Measurements from ENCODE around the gene NRXN3.

NRXN3 gene

DNA sequence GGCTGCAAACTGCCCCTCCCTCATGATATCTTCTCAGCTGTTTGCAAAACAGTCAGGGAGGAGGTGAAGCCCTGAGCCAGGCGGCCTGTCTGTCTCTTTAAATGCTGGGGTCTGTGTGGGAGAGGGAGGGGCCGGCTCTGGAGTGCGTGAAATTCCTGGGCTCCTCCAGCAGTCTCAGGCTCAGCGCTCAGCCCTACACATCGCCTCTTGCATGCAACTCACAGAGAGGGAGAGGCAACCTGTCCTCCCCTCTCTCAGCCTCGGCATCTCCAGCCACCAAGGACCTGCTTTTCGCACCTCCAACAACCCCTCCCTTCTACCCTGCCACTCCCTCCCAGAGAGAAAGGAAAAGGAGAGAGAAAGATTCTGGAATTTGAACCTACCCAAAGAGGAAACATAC, at the start of gene NRXN3:
Gene NRXN3 (plus strand): TSS at position 171 of the 400 bp plus-strand sequence. CDS start 72,721 bp downstream, outside the sequence.
- peak in 47 of 58 donors; percentile 7 to 88 (median 46) for DNase-seq

DNA sequence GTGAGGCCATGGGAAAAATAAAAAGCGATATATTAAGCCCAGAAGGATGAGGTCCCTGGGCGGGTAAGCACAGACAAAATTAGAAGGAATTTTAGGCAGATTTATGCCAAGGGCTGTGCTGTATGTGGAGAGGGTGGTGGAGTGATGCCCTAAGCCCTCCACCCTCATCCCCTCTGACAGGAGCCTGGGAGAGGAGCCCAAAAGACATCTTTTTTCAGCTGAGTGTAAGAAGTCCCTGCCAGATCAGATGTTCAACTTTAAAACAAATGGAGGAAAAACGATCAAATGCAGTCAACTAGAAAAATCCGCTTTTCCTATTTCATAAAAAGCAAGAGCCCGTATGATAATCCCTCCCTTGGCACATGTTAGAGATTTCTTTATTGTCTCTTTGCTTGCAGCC, 47.7 kb upstream of the NRXN3 start:
- no peak for DNase-seq

DNA sequence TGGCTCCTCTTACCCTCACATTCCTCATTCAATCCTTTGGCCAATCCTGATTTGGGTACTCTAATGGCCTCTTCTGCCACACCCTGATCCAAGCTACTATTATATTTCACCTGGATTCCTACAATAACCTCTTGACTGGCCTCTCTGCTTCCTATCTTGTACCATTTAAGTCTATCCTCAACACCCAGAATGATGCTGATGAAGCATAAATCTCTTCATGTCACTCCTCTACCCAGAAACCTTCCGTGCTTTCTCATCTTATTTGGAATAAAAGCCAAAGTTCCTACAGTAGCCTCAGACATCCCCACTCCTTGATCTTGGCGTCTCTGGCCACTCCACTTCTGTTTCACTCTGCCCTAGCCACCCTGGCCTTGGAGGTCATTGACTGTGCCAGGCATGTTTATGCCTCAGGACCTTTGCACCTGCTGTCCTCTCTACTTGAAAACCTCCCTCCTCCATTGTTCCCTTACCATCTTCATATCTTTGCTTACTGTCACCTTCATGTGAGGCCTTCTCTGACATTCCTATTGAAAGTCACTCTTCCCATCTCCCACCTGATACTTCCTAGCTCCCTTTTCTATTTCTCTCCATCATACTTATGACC, 46.4 kb upstream of the NRXN3 start:
- no peak for DNase-seq

- DNase-seq, result no peak
Measured at GRCh38 chr14:78127961-78128360, 42.2 kb upstream of the NRXN3 start.

DNA sequence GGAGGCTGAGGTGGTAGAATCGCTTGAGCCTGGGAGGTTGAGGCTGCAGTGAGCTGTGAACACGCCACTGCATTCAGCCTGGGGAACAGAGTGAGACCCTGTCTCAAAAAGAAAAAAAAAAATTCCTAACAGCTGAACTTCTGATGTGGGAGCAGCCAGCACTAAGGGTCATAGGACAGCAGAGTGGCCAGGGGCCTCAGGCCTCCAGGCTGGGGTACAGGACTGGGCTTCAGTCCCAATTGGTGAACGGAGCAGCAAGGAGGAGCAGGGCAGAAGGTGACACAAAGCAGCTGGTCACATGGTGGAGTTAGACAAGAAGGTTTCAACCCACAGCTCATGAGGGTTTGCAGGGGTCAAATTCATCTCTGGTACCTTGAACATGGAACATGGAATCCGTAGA, 40.8 kb upstream of the NRXN3 start:
- no peak for DNase-seq

DNA sequence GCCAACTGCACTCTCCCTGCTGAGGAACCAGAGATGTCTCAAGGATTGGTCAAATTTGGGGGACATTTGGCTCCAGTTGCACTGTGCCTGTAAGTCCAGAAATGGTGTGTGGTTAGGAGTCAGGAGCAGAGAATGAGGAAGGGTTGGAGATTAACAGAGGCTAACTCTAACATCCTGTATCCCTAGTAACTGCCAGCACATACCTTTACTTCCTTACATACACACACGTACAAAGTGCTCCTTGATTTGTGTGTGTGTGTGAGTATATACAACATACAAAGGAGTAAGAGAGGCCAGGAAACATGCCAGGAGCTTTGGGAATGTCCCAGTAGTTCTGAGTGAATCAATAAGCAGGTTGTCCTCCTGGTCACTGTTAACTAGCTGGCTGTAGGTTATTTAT, 39.8 kb upstream of the NRXN3 start:
- DNase-seq, result no peak

- DNase-seq, result no peak
Measured at GRCh38 chr14:78131201-78131600, 39.0 kb upstream of the NRXN3 start.

DNA sequence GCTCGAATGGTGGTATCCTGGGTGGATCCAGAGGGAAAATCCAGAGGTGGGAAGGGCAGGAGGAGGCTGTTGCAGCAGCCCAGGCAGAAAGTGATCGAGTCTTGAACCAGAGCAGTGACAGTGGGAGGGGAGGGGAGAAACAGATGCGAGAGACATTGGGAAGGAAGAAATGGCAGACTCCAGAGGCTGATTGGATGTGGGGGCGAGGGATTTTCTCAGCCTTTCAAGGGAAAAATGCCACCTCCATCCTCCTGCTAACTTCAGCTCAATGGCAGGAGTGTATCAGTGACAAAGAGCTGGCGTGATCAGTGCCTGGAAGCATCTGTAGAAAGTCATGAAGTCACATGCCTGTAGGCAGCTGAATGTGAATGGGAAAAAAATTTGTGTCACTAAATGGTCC, 38.6 kb upstream of the NRXN3 start:
- DNase-seq, result peak in 9 of 58 donors; percentile 5 to 33 (median 14)

DNA sequence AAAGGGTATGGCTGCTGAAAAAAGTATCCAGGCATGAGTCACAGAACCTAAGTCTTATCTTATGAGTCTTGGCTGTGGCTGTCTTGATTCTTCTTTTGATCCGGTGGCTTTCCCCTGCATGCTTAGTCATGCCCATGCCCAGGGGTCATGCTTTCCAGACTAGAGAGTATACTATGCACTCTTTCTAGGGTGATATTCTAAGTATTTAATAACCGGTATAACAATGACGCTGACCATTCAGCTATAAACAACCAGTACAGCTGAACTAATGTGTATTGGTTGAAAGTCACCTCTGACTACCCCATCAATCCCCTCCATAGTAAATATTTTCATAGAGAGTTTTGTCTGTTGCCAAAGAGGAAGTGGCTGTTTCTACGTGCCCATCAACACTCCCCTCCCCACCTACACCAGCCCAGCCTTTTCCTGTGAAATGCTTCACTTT, 34.7 kb upstream of the NRXN3 start:
- no peak for DNase-seq

DNA sequence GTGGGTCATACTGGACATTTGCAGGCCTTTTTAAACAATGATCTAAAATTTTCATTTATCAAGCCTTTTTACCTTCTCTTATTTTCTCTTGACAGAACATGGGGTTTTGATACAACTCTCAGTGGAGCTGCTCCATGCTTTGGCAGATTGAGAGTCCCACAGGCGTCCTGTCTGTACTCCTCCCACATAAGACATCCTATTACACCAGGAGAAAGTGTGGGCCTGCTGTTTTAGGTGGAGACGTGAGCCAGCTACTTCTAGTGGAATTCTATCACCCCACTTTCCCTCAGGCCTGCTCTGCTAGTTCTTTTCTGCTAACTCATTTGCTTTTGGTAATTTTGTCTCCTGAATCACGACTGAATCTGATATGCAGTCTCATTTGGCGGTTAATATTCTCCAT, 33.5 kb upstream of the NRXN3 start:
- DNase-seq, result peak in 9 of 58 donors; percentile 6 to 55 (median 22)

- no peak for DNase-seq
Measured at GRCh38 chr14:78141590-78141989, 28.6 kb upstream of the NRXN3 start.

GRCh38 chr14:78142998-78143397, 27.2 kb upstream of the NRXN3 start:
- DNase-seq, result no peak

- no peak for DNase-seq
Measured at GRCh38 chr14:78143489-78144145, 26.6 kb upstream of the NRXN3 start.

DNA sequence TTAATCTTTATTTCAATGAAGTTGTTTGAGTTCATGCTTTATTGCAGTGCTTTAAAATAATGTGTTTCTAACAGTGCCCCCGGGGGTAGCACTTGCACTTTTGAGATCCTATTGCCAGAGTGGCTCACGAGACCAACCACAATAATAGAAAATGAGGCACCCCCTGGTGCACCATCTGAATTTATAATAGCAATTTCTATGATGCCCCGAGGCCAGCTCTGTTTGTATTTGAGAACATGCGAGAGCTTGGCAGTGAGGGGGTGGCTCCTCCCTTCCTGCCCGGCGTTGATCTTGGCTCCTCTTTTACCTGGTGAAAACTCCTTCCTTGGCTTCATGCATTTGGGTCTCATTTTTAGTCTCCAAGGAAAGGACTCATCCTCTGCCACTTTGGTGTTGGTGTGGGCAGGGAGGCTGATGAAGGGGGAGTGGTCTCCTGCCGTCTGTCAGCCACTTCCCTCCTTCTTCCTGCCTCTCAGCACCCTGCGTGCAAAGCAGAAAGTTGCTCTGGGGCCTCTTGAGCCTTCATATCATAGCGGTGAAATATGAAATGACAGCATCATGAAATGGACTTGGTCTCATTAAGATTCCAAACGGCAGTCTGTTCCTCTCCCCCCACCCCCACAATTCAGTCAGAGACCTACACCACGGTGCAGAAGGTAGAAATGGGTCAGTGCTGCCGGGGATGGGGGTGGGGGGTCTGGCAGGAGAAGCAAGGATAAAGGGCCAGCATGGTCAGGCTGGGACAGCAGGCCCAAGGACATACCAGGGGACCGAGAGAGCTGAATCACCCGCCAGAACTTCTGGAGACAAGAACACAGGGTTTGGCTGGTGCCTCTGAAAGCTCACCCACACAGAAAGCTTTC, 17.7 kb upstream of the NRXN3 start:
- peak in 1 of 58 donors; percentile 36 for DNase-seq

GRCh38 chr14:78153064-78153341, 17.2 kb upstream of the NRXN3 start:
- DNase-seq, result no peak

DNA sequence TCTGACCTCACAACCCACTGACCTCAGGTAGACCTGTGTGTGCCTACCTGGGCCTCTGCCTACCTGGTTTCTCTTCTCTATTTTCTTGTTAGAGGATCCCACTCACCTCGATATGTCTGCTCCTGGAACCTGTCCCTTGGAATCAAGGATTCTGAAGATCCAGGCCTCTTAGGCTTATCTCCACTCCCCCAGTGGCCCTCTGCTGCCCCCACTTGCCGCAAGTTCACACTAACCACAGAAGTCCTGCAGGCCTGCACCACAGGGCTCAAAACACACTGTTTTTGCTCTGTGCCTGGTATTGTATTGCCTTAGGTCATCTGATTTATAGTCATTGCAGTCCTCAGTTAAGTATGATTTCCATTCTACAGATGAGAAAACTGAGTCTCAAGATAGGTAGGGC, 15.3 kb upstream of the NRXN3 start:
- peak in 3 of 58 donors; percentile 11 to 22 (median 17) for DNase-seq

- no peak for DNase-seq
Measured at GRCh38 chr14:78156196-78156595, 14.0 kb upstream of the NRXN3 start.

DNA sequence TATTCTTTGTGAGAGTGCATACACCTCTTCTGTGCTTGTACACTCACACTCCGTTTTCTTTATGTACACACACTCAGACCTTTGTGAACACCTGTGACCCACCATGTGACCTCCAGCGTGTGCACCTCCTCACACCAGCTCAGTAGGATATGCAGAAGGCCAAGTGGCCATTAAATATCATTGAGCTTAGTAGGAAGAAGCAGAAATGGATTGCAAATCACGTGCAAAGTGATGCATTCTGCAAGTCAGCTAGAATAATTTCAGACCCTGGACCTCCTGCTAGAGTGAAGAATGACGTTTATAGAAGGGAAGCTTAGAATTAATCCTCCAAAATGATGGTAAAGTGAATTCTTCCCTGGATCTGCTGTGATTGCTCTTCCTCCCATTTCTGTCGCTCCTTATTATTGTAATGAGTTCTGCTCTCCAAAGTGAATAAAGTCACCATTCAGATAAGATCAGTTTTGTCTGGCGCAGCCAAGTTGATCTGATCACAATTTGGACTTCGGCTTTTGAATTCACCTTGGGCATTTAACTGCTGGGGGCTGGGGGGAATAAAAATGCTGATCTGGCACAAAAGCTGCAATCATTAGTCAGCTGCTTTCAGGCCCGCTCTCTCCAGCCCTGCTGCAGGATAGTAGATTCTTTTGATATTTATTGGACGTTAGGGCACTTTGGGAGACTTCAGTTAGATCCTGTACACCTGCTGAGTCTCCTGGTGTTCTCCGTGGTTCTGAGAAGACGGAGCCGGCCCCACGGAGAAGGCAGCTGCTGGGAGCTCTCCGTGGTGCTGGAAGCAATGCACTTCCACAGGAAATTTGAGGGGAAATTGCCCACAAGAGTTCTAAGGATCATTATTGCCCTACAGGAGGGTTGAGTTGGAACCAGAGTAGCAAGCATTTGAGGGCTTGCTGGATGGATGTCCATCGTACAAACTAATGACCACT, 12.4 kb upstream of the NRXN3 start:
- no peak for DNase-seq

DNA sequence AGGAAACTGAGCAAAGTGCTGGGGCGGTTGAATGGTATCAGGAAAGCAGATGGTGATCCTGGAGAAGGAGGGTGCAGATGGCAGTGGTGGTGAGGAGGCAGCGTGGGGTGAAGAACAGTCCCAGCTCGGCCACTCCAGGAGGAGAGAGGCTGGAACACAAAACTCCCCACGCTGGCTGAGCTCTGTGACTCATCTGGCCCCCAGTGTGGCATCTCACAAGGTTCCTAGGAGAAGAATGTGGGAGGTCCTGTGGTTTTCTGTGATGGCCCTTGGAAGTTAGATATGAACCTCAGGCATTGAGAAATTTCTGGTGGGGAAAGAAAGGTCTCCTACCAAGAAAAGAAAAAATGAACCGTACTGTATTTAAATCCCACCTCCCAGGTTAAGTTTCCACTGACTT, 8.0 kb upstream of the NRXN3 start:
- DNase-seq, result peak in 2 of 58 donors; percentile 39 to 53

DNA sequence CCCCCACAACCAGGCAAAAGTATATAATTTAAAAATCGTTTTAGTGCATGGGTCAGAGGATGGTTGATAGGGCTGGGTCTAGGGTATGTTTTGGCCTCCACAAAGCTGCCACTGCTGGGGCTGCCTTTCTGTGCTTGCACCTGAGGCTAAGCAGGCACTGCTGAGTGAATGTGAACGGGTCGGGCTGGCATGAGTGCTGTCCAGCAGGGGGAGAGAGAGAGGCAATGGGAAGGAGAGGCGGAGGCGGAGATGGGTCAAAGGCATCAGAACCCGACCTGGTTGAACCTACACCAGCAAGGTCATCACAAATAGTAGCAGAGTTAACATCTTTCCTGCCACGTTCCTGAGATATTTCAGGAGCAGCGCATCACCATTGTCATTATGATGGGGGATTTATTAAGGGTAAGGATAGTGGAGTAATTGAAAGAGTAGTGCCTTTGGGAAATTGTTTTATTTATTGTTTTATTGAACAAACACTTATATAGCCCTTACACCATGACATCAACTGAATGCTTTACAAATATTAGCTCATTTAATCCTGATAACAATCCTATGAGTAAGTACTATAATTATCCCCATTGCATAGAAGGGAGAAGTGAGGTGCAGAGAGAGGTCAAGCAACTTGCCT, 5.8 kb upstream of the NRXN3 start:
- peak in 2 of 58 donors; percentile 7 to 33 for DNase-seq

DNA sequence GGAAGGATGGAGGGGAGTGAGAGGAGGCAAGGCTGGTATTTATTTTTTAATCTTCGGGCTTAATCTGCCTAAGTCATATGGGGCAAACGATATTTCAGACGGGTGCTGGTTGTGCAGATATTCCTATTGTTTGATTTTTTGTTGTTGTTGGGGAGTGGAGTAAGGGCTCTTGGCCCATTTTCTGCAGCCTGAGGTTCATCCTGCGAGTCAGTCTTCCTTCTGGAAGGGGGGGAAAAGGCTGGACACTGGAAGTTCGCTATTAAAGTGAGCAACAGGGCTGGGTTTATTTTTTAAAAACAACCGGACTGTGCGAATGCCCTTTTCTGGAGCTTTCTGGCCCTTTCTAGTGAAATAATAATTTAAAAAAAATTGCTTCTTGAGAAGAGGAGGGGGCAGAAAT, 2.3 kb downstream of the NRXN3 start:
- no peak for DNase-seq

Measured in anterior cingulate cortex (tissue), 58 donors.